GM21737 (cell line): ENCODE data around the gene BEST2.
A peak's percentile ranks its signal among the peaks of the same experiment; 100 is the strongest.

Experiments
- ATAC-seq: cut with Tn5 transposase; IDR thresholded peaks from one replicate; pipeline ENCODE4 v1.9.1; 2021; ENCODE audit warnings: mild to moderate bottlenecking, moderate library complexity; ENCODE audit not compliant: unreplicated experiment

Gene BEST2

GRCh38 chr19:12766051-12766521, 14.5 kb downstream of the BEST2 start:
- ATAC-seq: peak; percentile 54

DNA sequence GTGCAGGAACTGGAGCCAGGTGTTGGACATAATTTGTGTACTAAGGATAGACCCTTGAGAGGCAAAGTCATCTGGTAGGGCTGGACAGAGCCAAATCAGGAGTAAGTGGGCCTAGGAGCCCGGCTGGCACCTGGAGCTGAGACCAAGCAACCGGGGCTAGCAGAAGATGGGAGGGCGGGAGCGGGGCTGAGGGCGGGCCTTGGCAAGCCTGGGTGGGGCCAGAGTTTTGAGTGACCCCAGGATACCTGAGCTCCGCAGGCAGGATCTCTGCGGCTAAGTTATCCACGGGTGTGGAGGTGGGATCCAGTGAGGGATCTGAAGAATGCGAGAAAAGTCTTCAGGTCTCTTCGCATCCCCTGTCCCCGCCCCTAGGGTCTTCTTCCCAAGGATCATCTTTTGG, 15.6 kb downstream of the BEST2 start:
- no peak for ATAC-seq

GRCh38 chr19:12767666-12768065, 16.1 kb downstream of the BEST2 start:
- no peak for ATAC-seq

DNA sequence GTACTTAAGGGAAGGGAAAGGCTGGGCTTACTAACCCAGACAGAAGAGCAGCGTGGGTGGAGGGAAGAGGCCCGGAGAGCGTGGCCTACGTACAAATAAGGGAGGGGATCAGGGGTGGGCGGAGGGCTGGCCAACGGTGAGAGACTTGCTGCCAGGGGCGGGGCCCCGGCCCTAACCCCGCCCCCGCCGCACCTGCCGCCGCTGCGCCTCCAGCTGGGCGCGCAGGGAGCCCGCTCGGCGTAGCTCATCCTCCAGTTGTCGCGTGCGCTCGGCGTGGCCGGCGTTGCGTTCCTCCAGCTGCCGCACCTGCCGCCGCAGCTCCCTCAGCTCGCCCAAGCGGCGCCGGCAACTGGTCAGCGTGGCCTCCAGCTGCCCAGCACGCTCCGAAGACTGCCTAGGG, 18.1 kb downstream of the BEST2 start:
- no peak for ATAC-seq

DNA sequence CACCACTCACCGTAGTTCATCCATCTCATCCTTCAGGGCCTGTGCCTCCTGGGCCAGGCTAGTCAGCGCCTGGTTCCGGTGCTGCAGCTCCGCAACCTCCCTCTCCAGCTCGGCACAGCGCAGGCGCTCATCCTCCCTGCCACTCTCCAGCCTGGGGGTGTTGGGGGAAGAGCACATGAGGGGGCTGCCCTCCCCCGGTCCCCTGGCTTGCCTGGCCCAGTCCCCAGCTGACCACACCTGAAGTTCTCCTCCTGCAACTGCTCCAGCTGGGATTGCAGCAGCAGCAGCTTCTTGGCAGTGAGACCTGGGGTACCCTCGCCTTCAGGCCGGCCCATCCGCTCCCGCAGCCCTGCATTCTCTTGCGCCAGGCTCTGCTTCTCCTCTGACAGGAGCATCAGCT, 19.3 kb downstream of the BEST2 start:
- ATAC-seq: no peak

GRCh38 chr19:12772323-12772722, 20.7 kb downstream of the BEST2 start:
- ATAC-seq: no peak

GRCh38 chr19:12773571-12773970, 22.0 kb downstream of the BEST2 start:
- ATAC-seq: no peak

DNA sequence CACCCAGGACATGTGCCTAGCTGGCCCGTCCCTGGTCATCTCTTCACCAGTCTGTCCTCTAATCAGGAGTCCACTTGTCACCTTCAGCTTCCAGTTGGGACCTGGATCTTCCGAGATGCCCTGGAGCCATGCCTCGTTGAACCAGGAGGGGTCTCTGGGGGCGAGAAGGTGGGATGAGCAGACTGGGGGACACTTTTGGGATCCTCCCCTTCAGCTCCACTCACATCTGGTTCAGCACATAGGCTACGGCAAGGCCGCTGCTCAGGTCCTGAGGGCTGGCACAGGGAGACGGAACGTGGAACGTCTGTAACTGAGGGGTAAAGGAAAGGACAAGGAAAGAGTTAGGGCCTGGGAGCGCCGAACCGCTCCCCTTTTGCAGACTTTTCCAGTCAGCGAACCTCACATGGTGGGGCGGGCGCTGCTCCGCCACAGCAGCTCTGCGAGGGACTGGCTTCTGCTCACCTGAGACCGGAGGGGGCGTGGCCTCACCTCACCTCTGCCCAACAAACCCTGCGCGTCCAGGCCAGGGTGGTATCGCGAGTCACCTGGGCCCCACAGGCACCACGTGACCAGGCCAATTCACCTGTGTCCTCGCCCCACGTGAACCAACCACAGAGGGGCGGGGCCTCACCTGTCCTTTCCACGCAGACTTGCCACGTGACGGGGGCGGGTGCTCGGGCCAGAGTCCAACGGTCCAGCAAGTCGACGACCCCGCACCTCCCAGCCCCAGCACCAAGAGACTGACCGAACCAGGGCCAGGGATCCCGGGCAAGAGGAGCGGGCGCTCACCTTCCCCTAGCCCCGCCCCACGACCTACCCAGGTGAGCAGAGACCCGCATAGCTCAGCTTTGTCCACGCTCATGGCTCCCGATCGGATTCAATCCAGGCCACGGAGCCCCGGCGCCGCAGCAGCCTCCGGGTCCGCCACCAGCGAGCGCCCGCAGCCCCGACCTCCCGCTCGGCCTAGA, 23.3 kb downstream of the BEST2 start, which contains the start of gene HOOK2:
Gene HOOK2, minus strand, starts transcription at position 965 of the 968 bp plus-strand sequence. Its CDS starts 103 bp downstream, at position 862.
- ATAC-seq: no peak

GRCh38 chr19:12777217-12778016, 25.8 kb downstream of the BEST2 start:
- peak; percentile 46 for ATAC-seq

- peak; percentile 10 for ATAC-seq
These were observed 26.7 kb downstream of the BEST2 start for GRCh38 chr19:12778017-12778904.

DNA sequence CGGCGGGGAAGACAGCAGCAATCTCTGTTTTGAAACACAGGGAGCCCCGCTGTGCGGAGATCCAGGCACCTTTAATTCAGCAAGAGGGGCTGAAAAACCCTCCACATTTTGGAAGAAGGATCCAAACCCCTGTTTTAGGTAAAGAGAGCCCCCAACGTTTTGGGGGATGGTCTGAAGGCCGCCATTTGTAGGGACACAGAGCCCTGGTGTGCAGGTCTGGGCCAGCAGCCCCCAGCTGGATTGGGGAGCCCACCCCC, 27.2 kb downstream of the BEST2 start:
- no peak for ATAC-seq

- ATAC-seq: no peak
These were observed 27.8 kb downstream of the BEST2 start for GRCh38 chr19:12779162-12779993.

DNA sequence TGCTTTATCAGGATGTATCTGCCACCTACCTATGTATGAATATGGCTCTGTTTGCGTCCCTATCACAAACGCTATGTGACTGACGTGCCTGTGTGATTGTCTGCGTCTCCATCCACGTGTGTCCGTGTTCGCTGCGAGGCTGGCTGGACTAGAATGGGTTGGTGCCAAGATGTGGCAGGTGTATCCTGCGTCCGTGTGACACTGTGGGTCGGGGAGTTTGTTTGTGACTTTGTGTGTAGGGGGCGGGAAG, 30.5 kb downstream of the BEST2 start:
- no peak for ATAC-seq

DNA sequence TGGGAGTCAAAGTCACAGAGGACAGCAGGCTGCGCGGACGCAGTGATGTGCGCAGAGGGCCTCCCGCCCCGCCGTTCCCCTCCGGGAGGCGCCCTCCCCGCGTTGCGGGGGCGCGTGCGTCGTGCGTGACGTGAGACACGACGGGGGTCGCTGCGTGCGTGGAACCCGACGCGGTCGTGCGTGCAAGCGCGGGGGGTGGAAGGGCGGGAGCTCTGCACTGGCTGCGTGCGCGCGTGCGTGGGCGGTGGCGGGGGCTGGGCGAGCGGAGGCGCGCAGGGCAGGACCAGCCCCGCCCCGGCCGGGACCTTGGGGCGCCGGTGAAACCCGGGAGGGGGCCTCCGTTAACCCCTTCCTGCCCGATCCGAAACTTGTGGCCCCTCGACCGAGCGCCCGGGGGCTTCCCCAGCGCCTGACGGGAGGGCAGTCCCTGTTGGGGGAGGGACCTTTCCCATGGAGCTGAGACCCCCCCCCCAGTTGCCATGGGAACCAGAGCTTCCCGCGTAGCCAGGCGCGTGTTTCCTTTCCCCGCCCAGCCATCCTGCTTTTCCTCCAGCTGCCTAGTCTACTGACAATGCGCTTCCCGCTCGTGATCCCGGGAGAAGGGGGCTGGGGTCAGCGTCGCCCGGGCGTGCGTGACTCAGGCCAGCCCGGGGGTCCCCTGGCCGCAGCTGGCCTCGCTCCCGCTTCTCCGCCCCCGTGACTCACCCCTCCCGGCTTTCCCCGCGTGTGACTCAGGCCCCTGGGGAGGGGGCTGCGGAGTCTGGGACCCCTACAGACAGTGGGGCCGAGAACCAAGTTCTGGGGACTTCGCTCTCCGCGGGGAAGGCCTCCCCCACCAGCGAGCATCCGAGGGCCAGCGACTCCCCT, 31.1 kb downstream of the BEST2 start:
- ATAC-seq: peak; percentile 29

DNA sequence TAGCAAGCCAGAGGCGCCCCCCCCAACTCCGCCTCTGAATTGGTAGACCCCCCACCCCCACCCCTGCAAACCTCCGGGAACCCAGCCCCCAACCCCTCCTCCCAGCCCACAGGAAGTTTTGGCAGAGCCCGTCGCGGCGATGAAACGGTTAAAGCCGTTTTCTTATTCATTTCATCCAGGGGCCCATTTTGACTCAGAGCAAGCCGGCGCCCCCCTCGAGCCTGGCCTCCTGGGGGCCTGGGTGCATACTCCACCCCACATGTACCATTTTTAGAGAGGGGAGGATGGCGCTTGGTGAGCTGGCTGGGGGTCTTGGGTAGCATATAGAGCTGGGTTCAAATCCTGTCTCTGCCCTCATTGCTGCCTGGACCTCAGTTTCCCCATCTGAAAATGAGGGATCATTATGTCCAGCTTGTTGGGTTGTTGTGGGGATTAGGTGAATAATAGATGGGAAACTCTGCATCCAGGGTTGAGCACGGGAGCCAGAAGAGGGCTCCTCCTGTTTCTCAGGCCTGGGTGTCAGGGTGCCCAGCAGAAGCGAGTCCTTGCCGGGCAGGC, 31.8 kb downstream of the BEST2 start:
- ATAC-seq: no peak

GRCh38 chr19:12783849-12784393, 32.3 kb downstream of the BEST2 start:
- no peak for ATAC-seq

GRCh38 chr19:12784394-12784870, 32.8 kb downstream of the BEST2 start:
- ATAC-seq: no peak

- ATAC-seq: no peak
These were observed 33.4 kb downstream of the BEST2 start for GRCh38 chr19:12784871-12785430.
